H9 (cell line): ENCODE results near the gene SEPTIN3. TPM values are rescaled to one million over a fixed set of nuclear protein-coding genes. Genes with fewer than 3 reads are reported as not detected.

Experiments
- DNase-seq: peaks from one replicate; pipeline ENCODE4 v3.0.0-alpha.2; 2017
- H2AFZ ChIP-seq: one replicate; pipeline ENCODE4 v1.6.1; 2013; ENCODE audit warnings: mild to moderate bottlenecking, low read length, control low read depth, moderate library complexity
- H2AK5ac ChIP-seq: 2 replicates; pipeline ENCODE4 v1.6.1; 2013; ENCODE audit warnings: low read length, control low read depth, mixed read lengths; ENCODE audit not compliant: insufficient read length
- H2BK120ac ChIP-seq: one replicate; pipeline ENCODE4 v1.6.1; 2013; ENCODE audit warnings: low read depth, mild to moderate bottlenecking, low read length, control low read depth, inconsistent platforms; ENCODE audit not compliant: poor library complexity, severe bottlenecking
- H2BK12ac ChIP-seq: 2 replicates; pipeline ENCODE4 v1.6.1; 2013; ENCODE audit warnings: low read length, control low read depth, mixed read lengths, low read depth; ENCODE audit not compliant: insufficient read length
- H2BK15ac ChIP-seq: 2 replicates; pipeline ENCODE4 v1.6.1; 2013; ENCODE audit warnings: low read depth, low read length, control low read depth
- H2BK20ac ChIP-seq: one replicate; pipeline ENCODE4 v1.6.1; 2013; ENCODE audit warnings: low read depth, mild to moderate bottlenecking, low read length, control low read depth, inconsistent platforms; ENCODE audit not compliant: poor library complexity, severe bottlenecking
- H2BK5ac ChIP-seq: 2 replicates; pipeline ENCODE4 v1.6.1; 2013; ENCODE audit warnings: low read length, control low read depth, mixed read lengths; ENCODE audit not compliant: insufficient read length
- H3K14ac ChIP-seq: 2 replicates; pipeline ENCODE4 v1.6.1; 2013; ENCODE audit warnings: low read length, control low read depth; ENCODE audit not compliant: insufficient read depth
- H3K18ac ChIP-seq: 2 replicates; pipeline ENCODE4 v1.6.1; 2013; ENCODE audit warnings: low read depth, mild to moderate bottlenecking, mixed read lengths, low read length, control low read depth; ENCODE audit not compliant: insufficient read length
- H3K23ac ChIP-seq: 2 replicates; pipeline ENCODE4 v1.6.1; 2013; ENCODE audit warnings: low read length, control low read depth, mixed read lengths, low read depth; ENCODE audit not compliant: insufficient read length
- H3K23me2 ChIP-seq: 2 replicates; pipeline ENCODE4 v1.6.1; 2013; ENCODE audit warnings: low read depth, mild to moderate bottlenecking, mixed read lengths, low read length, control low read depth; ENCODE audit not compliant: insufficient read length, poor library complexity, severe bottlenecking
- H3K27ac ChIP-seq: 2 replicates; pipeline ENCODE4 v1.5.1; 2013; ENCODE audit warnings: low read length, control low read depth, mixed read lengths, low read depth; ENCODE audit not compliant: insufficient read length
- H3K27me3 ChIP-seq: 2 replicates; pipeline ENCODE4 v1.6.1; 2013; ENCODE audit warnings: low read length, control low read depth, inconsistent platforms; ENCODE audit not compliant: insufficient read depth
- H3K4ac ChIP-seq: 2 replicates; pipeline ENCODE4 v1.6.1; 2013; ENCODE audit warnings: low read depth, mild to moderate bottlenecking, control low read depth, inconsistent platforms, low read length, moderate library complexity
- H3K4me1 ChIP-seq: 2 replicates; pipeline ENCODE4 v1.6.1; 2013; ENCODE audit warnings: low read length, control low read depth, inconsistent platforms; ENCODE audit not compliant: insufficient read depth
- H3K4me2 ChIP-seq: 2 replicates; pipeline ENCODE4 v1.6.1; 2013; ENCODE audit warnings: low read length, control low read depth, mixed read lengths; ENCODE audit not compliant: insufficient read length, insufficient read depth
- H3K56ac ChIP-seq: 2 replicates; pipeline ENCODE4 v1.6.1; 2013; ENCODE audit warnings: low read depth, mild to moderate bottlenecking, mixed read lengths, low read length, control low read depth; ENCODE audit not compliant: insufficient read length
- H3K79me1 ChIP-seq: 2 replicates; pipeline ENCODE4 v1.6.1; 2013; ENCODE audit warnings: low read depth, mild to moderate bottlenecking, moderate library complexity, low read length, control low read depth, inconsistent platforms; ENCODE audit not compliant: insufficient read depth, poor library complexity, severe bottlenecking
- H3K79me2 ChIP-seq: 2 replicates; pipeline ENCODE4 v1.6.1; 2013; ENCODE audit warnings: low read length, control low read depth, inconsistent platforms; ENCODE audit not compliant: insufficient read depth
- H3K9ac ChIP-seq: 2 replicates; pipeline ENCODE4 v1.6.1; 2013; ENCODE audit warnings: low read length, control low read depth, mixed read lengths; ENCODE audit not compliant: insufficient read length; ENCODE audit errors: extremely low read depth
- H3K9me3 ChIP-seq: one replicate; pipeline ENCODE4 v1.6.1; 2013; ENCODE audit warnings: low read depth, low read length, inconsistent platforms; ENCODE audit not compliant: control insufficient read depth
- H3T11ph ChIP-seq: one replicate; pipeline ENCODE4 v1.6.1; 2013; ENCODE audit warnings: mild to moderate bottlenecking, low read length, control low read depth, inconsistent platforms
- H4K20me1 ChIP-seq: one replicate; pipeline ENCODE4 v1.6.1; 2013; ENCODE audit not compliant: control insufficient read depth, insufficient read length, insufficient read depth
- H4K5ac ChIP-seq: 2 replicates; pipeline ENCODE4 v1.6.1; 2013; ENCODE audit warnings: low read depth, mild to moderate bottlenecking, mixed read lengths, low read length, control low read depth; ENCODE audit not compliant: insufficient read length
- H4K8ac ChIP-seq: replicated peaks from 2 replicates; pipeline ENCODE4 v1.6.1; 2013; ENCODE audit warnings: low read length, control low read depth, mixed read lengths, low read depth; ENCODE audit not compliant: insufficient read length
- H4K91ac ChIP-seq: 2 replicates; pipeline ENCODE4 v1.6.1; 2013; ENCODE audit warnings: low read depth, mild to moderate bottlenecking, moderate library complexity, mixed read lengths, low read length, control low read depth; ENCODE audit not compliant: insufficient read length
- H3K27ac Mint-ChIP-seq, 3 experiments: 2 replicates in 2 of 3; 3 replicates in 1 of 3; pipeline ENCODE4 v1.8.0; 2020 to 2021; ENCODE audit warnings: mixed read lengths in 3 of 3, mild to moderate bottlenecking in 1 of 3, moderate library complexity in 1 of 3
- H3K27me3 Mint-ChIP-seq: 2 replicates; pipeline ENCODE4 v1.8.0; 2021; ENCODE audit warnings: low read depth, mild to moderate bottlenecking, moderate library complexity, mixed read lengths
- H3K36me3 Mint-ChIP-seq, 3 experiments: 2 replicates in 2 of 3; 3 replicates in 1 of 3; pipeline ENCODE4 v1.8.0; 2020 to 2021; ENCODE audit warnings: low read depth in 3 of 3, mixed read lengths in 3 of 3; ENCODE audit not compliant: insufficient read depth in 1 of 3
- H3K4me1 Mint-ChIP-seq, 2 experiments: 2 replicates each; pipeline ENCODE4 v1.8.0; 2020; ENCODE audit warnings: mixed read lengths in 2 of 2
- H3K4me3 Mint-ChIP-seq, 2 experiments: 2 replicates in 1 of 2; 3 replicates in 1 of 2; pipeline ENCODE4 v1.8.0; 2020 to 2021; ENCODE audit warnings: mild to moderate bottlenecking in 2 of 2, mixed read lengths in 2 of 2, moderate library complexity in 1 of 2
- H3K9me3 Mint-ChIP-seq, 2 experiments: 2 replicates in 1 of 2; 3 replicates in 1 of 2; pipeline ENCODE4 v1.8.0; 2020; ENCODE audit warnings: mild to moderate bottlenecking in 2 of 2, mixed read lengths in 2 of 2, moderate library complexity in 1 of 2
- WGBS: extraction: QIAGEN DNeasy Blood & Tissue Kit; methylation state at CpG from one replicate; pipeline ENCODE4 v1.1.7; 2013; ENCODE audit warnings: missing lambda C conversion rate, low lambda C conversion rate, mixed read lengths; ENCODE audit not compliant: insufficient read length; ENCODE audit errors: extremely low coverage; 5-methylcytosine and 5-hydroxymethylcytosine counted together
- total RNA-seq: library from RNA; stranded (reverse); gene quantifications from 2 replicates; pipeline ENCODE4 v1.2.1, GENCODE V29; 2021
- TF ChIP-seq, protein P1 (sequence below): fragments of 200-600 bp; sonication (generic); conservative IDR thresholded peaks from 3 replicates; pipeline ENCODE4 v1.8.0; 2021; ENCODE audit warnings: antibody characterized with exemption, mild to moderate bottlenecking

Gene SEPTIN3
- total RNA-seq, 1 experiment from 2014 or later: 33.3 TPM

DNA sequence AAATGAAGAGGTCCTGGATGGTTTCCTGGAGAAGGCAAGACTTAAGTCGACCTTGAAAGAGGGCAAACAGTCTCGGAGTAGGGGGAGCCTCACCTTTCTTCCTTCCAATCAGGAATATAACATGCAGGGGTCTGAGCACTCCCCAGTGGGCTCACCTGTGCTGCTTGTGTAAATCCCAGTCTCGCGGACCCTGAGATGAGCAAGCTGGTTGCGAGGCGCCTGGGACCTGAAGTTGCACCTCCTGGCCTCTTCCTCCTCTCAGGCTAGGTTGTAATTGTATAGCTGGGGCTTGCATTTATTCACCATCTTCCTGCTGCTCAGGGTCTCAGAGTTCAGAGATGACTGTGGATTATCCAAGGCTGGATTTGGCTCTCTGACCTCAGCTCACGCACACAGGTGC lies 21.9 kb downstream of the SEPTIN3 start:
- H2BK5ac ChIP-seq: no peak overlapping the region
- H4K91ac ChIP-seq: no peak overlapping the region
- H3K27ac ChIP-seq: no peak overlapping the region
- Mint-ChIP-seq H3K9me3 (no peaks in the 10 kb centered on the region), H3K4me3 (no peak overlapping the region), H3K4me1 (no peaks in the 10 kb centered on the region), H3K27me3 (no peaks in the 10 kb centered on the region; the same call in 1 of the 2 replicates), H3K27ac (no peak overlapping the region), H3K36me3 (peaks cover 19 to 63% (median 61%) of the 10 kb centered on the region in 3 experiments; a peak in 6 of 7 replicates)
- WGBS: no CpG with 5 or more reads among the region's 7 CpGs
- no peak overlapping the region for H2BK15ac ChIP-seq
- H3K14ac ChIP-seq: no peak overlapping the region
- no peak overlapping the region for H4K5ac ChIP-seq
- H2BK12ac ChIP-seq: no peak overlapping the region
- TF ChIP-seq, protein P1, sequence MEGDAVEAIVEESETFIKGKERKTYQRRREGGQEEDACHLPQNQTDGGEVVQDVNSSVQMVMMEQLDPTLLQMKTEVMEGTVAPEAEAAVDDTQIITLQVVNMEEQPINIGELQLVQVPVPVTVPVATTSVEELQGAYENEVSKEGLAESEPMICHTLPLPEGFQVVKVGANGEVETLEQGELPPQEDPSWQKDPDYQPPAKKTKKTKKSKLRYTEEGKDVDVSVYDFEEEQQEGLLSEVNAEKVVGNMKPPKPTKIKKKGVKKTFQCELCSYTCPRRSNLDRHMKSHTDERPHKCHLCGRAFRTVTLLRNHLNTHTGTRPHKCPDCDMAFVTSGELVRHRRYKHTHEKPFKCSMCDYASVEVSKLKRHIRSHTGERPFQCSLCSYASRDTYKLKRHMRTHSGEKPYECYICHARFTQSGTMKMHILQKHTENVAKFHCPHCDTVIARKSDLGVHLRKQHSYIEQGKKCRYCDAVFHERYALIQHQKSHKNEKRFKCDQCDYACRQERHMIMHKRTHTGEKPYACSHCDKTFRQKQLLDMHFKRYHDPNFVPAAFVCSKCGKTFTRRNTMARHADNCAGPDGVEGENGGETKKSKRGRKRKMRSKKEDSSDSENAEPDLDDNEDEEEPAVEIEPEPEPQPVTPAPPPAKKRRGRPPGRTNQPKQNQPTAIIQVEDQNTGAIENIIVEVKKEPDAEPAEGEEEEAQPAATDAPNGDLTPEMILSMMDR: no peak
- no peak overlapping the region for H3K18ac ChIP-seq
- H3K4me2 ChIP-seq: no peak overlapping the region
- no peak overlapping the region for H3T11ph ChIP-seq
- no peaks in the 10 kb centered on the region for H3K23me2 ChIP-seq
- H3K4me1 ChIP-seq: no peaks in the 10 kb centered on the region
- no peak overlapping the region for H2BK20ac ChIP-seq
- no peaks in the 10 kb centered on the region for H3K9me3 ChIP-seq
- no peak overlapping the region for H3K4ac ChIP-seq
- no peaks in the 10 kb centered on the region for H3K79me1 ChIP-seq
- H2AK5ac ChIP-seq: no peak overlapping the region
- no peak overlapping the region for H3K56ac ChIP-seq
- H4K8ac ChIP-seq: no peak overlapping the region
- no peak overlapping the region for H2AFZ ChIP-seq
- H3K23ac ChIP-seq: no peak overlapping the region
- no peak overlapping the region for H2BK120ac ChIP-seq
- no peak for DNase-seq
- no peak overlapping the region for H3K9ac ChIP-seq
- H3K27me3 ChIP-seq: no peaks in the 10 kb centered on the region
- no peaks in the 10 kb centered on the region for H4K20me1 ChIP-seq
- H3K79me2 ChIP-seq: no peaks in the 10 kb centered on the region
